H9 (cell line): Measurements from ENCODE around the gene NPTX1. TPM values are rescaled to one million over a fixed set of nuclear protein-coding genes. Genes with fewer than 3 reads are reported as not detected.

Source experiments
- DNase-seq: peaks from one replicate; pipeline ENCODE4 v3.0.0-alpha.2; 2017
- H2AFZ ChIP-seq: one replicate; pipeline ENCODE4 v1.6.1; 2013; ENCODE audit warnings: mild to moderate bottlenecking, low read length, control low read depth, moderate library complexity
- H2AK5ac ChIP-seq: 2 replicates; pipeline ENCODE4 v1.6.1; 2013; ENCODE audit warnings: low read length, control low read depth, mixed read lengths; ENCODE audit not compliant: insufficient read length
- H2BK120ac ChIP-seq: one replicate; pipeline ENCODE4 v1.6.1; 2013; ENCODE audit warnings: low read depth, mild to moderate bottlenecking, low read length, control low read depth, inconsistent platforms; ENCODE audit not compliant: poor library complexity, severe bottlenecking
- H2BK12ac ChIP-seq: 2 replicates; pipeline ENCODE4 v1.6.1; 2013; ENCODE audit warnings: low read length, control low read depth, mixed read lengths, low read depth; ENCODE audit not compliant: insufficient read length
- H2BK15ac ChIP-seq: 2 replicates; pipeline ENCODE4 v1.6.1; 2013; ENCODE audit warnings: low read depth, low read length, control low read depth
- H2BK20ac ChIP-seq: one replicate; pipeline ENCODE4 v1.6.1; 2013; ENCODE audit warnings: low read depth, mild to moderate bottlenecking, low read length, control low read depth, inconsistent platforms; ENCODE audit not compliant: poor library complexity, severe bottlenecking
- H2BK5ac ChIP-seq: 2 replicates; pipeline ENCODE4 v1.6.1; 2013; ENCODE audit warnings: low read length, control low read depth, mixed read lengths; ENCODE audit not compliant: insufficient read length
- H3K14ac ChIP-seq: 2 replicates; pipeline ENCODE4 v1.6.1; 2013; ENCODE audit warnings: low read length, control low read depth; ENCODE audit not compliant: insufficient read depth
- H3K18ac ChIP-seq: 2 replicates; pipeline ENCODE4 v1.6.1; 2013; ENCODE audit warnings: low read depth, mild to moderate bottlenecking, mixed read lengths, low read length, control low read depth; ENCODE audit not compliant: insufficient read length
- H3K23ac ChIP-seq: 2 replicates; pipeline ENCODE4 v1.6.1; 2013; ENCODE audit warnings: low read length, control low read depth, mixed read lengths, low read depth; ENCODE audit not compliant: insufficient read length
- H3K23me2 ChIP-seq: 2 replicates; pipeline ENCODE4 v1.6.1; 2013; ENCODE audit warnings: low read depth, mild to moderate bottlenecking, mixed read lengths, low read length, control low read depth; ENCODE audit not compliant: insufficient read length, poor library complexity, severe bottlenecking
- H3K27ac ChIP-seq: 2 replicates; pipeline ENCODE4 v1.5.1; 2013; ENCODE audit warnings: low read length, control low read depth, mixed read lengths, low read depth; ENCODE audit not compliant: insufficient read length
- H3K27me3 ChIP-seq: 2 replicates; pipeline ENCODE4 v1.6.1; 2013; ENCODE audit warnings: low read length, control low read depth, inconsistent platforms; ENCODE audit not compliant: insufficient read depth
- H3K4ac ChIP-seq: 2 replicates; pipeline ENCODE4 v1.6.1; 2013; ENCODE audit warnings: low read depth, mild to moderate bottlenecking, control low read depth, inconsistent platforms, low read length, moderate library complexity
- H3K4me1 ChIP-seq: 2 replicates; pipeline ENCODE4 v1.6.1; 2013; ENCODE audit warnings: low read length, control low read depth, inconsistent platforms; ENCODE audit not compliant: insufficient read depth
- H3K4me2 ChIP-seq: 2 replicates; pipeline ENCODE4 v1.6.1; 2013; ENCODE audit warnings: low read length, control low read depth, mixed read lengths; ENCODE audit not compliant: insufficient read length, insufficient read depth
- H3K56ac ChIP-seq: 2 replicates; pipeline ENCODE4 v1.6.1; 2013; ENCODE audit warnings: low read depth, mild to moderate bottlenecking, mixed read lengths, low read length, control low read depth; ENCODE audit not compliant: insufficient read length
- H3K79me1 ChIP-seq: 2 replicates; pipeline ENCODE4 v1.6.1; 2013; ENCODE audit warnings: low read depth, mild to moderate bottlenecking, moderate library complexity, low read length, control low read depth, inconsistent platforms; ENCODE audit not compliant: insufficient read depth, poor library complexity, severe bottlenecking
- H3K79me2 ChIP-seq: 2 replicates; pipeline ENCODE4 v1.6.1; 2013; ENCODE audit warnings: low read length, control low read depth, inconsistent platforms; ENCODE audit not compliant: insufficient read depth
- H3K9ac ChIP-seq: 2 replicates; pipeline ENCODE4 v1.6.1; 2013; ENCODE audit warnings: low read length, control low read depth, mixed read lengths; ENCODE audit not compliant: insufficient read length; ENCODE audit errors: extremely low read depth
- H3K9me3 ChIP-seq: one replicate; pipeline ENCODE4 v1.6.1; 2013; ENCODE audit warnings: low read depth, low read length, inconsistent platforms; ENCODE audit not compliant: control insufficient read depth
- H3T11ph ChIP-seq: one replicate; pipeline ENCODE4 v1.6.1; 2013; ENCODE audit warnings: mild to moderate bottlenecking, low read length, control low read depth, inconsistent platforms
- H4K20me1 ChIP-seq: one replicate; pipeline ENCODE4 v1.6.1; 2013; ENCODE audit not compliant: control insufficient read depth, insufficient read length, insufficient read depth
- H4K5ac ChIP-seq: 2 replicates; pipeline ENCODE4 v1.6.1; 2013; ENCODE audit warnings: low read depth, mild to moderate bottlenecking, mixed read lengths, low read length, control low read depth; ENCODE audit not compliant: insufficient read length
- H4K8ac ChIP-seq: replicated peaks from 2 replicates; pipeline ENCODE4 v1.6.1; 2013; ENCODE audit warnings: low read length, control low read depth, mixed read lengths, low read depth; ENCODE audit not compliant: insufficient read length
- H4K91ac ChIP-seq: 2 replicates; pipeline ENCODE4 v1.6.1; 2013; ENCODE audit warnings: low read depth, mild to moderate bottlenecking, moderate library complexity, mixed read lengths, low read length, control low read depth; ENCODE audit not compliant: insufficient read length
- H3K27ac Mint-ChIP-seq, 3 experiments: 2 replicates in 2 of 3; 3 replicates in 1 of 3; pipeline ENCODE4 v1.8.0; 2020 to 2021; ENCODE audit warnings: mixed read lengths in 3 of 3, mild to moderate bottlenecking in 1 of 3, moderate library complexity in 1 of 3
- H3K27me3 Mint-ChIP-seq: 2 replicates; pipeline ENCODE4 v1.8.0; 2021; ENCODE audit warnings: low read depth, mild to moderate bottlenecking, moderate library complexity, mixed read lengths
- H3K36me3 Mint-ChIP-seq, 3 experiments: 2 replicates in 2 of 3; 3 replicates in 1 of 3; pipeline ENCODE4 v1.8.0; 2020 to 2021; ENCODE audit warnings: low read depth in 3 of 3, mixed read lengths in 3 of 3; ENCODE audit not compliant: insufficient read depth in 1 of 3
- H3K4me1 Mint-ChIP-seq, 2 experiments: 2 replicates each; pipeline ENCODE4 v1.8.0; 2020; ENCODE audit warnings: mixed read lengths in 2 of 2
- H3K4me3 Mint-ChIP-seq, 2 experiments: 2 replicates in 1 of 2; 3 replicates in 1 of 2; pipeline ENCODE4 v1.8.0; 2020 to 2021; ENCODE audit warnings: mild to moderate bottlenecking in 2 of 2, mixed read lengths in 2 of 2, moderate library complexity in 1 of 2
- H3K9me3 Mint-ChIP-seq, 2 experiments: 2 replicates in 1 of 2; 3 replicates in 1 of 2; pipeline ENCODE4 v1.8.0; 2020; ENCODE audit warnings: mild to moderate bottlenecking in 2 of 2, mixed read lengths in 2 of 2, moderate library complexity in 1 of 2
- CTCF ChIP-seq: fragments of 200-600 bp; sonication (generic); conservative IDR thresholded peaks from 3 replicates; pipeline ENCODE4 v1.8.0; 2021; ENCODE audit warnings: antibody characterized with exemption, mild to moderate bottlenecking
- WGBS: extraction: QIAGEN DNeasy Blood & Tissue Kit; methylation state at CpG from one replicate; pipeline ENCODE4 v1.1.7; 2013; ENCODE audit warnings: missing lambda C conversion rate, low lambda C conversion rate, mixed read lengths; ENCODE audit not compliant: insufficient read length; ENCODE audit errors: extremely low coverage; 5-methylcytosine and 5-hydroxymethylcytosine counted together
- total RNA-seq: library from RNA; stranded (reverse); gene quantifications from 2 replicates; pipeline ENCODE4 v1.2.1, GENCODE V29; 2021

Gene NPTX1
- total RNA-seq, 1 experiment from 2014 or later, result 20.5 TPM

- Histone ChIP-seq H3K27me3 (no peaks in the 10 kb centered on the region), H2BK20ac (no peak overlapping the region), H3K9ac (no peak overlapping the region), H2BK120ac (no peak overlapping the region), H3K23ac (no peak overlapping the region), H3K4ac (no peak overlapping the region), H3K56ac (no peak overlapping the region), H3K9me3 (no peaks in the 10 kb centered on the region), H4K20me1 (no peaks in the 10 kb centered on the region), H3K4me1 (no peaks in the 10 kb centered on the region), H3K18ac (no peak overlapping the region), H2BK12ac (no peak overlapping the region), H3K4me2 (no peak overlapping the region), H3K23me2 (no peaks in the 10 kb centered on the region), H3T11ph (no peak overlapping the region), H3K79me2 (no peaks in the 10 kb centered on the region), H3K27ac (no peak overlapping the region), H3K79me1 (no peaks in the 10 kb centered on the region), H3K14ac (no peak overlapping the region), H2AFZ (no peak overlapping the region), H4K5ac (no peak overlapping the region), H2BK15ac (no peak overlapping the region), H4K91ac (no peak overlapping the region), H2AK5ac (no peak overlapping the region), H4K8ac (no peak overlapping the region), H2BK5ac (no peak overlapping the region)
- whole genome bisulfite sequencing, result no CpG with 5 or more reads among the region's 12 CpGs
- TF ChIP-seq CTCF, result no peak
- Mint-ChIP-seq H3K4me1 (peaks cover 4 to 10% of the 10 kb centered on the region in 2 experiments), H3K27ac (no peak overlapping the region; a peak in 1 of 7 replicates), H3K36me3 (no peaks in the 10 kb centered on the region), H3K9me3 (no peaks in the 10 kb centered on the region), H3K4me3 (no peak overlapping the region), H3K27me3 (peaks cover 4% of the 10 kb centered on the region)
- no peak for DNase-seq
Measured at GRCh38 chr17:80428363-80428762, 48.0 kb downstream of the NPTX1 start.
